T-helper 9 cell (primary cell): ENCODE data around the gene FRMPD4.

ENCODE experiments used
- DNase-seq: peaks from one replicate; pipeline ENCODE4 v3.0.0-alpha.2; 2020

The FRMPD4 gene

GRCh38 chrX:12223650-12224049, 85.4 kb downstream of the FRMPD4 start:
- DNase-seq: no peak

GRCh38 chrX:12225107-12225506, 86.8 kb downstream of the FRMPD4 start:
- DNase-seq: no peak

- DNase-seq: no peak
These were observed 89.3 kb downstream of the FRMPD4 start for GRCh38 chrX:12227412-12228041.

- no peak for DNase-seq
These were observed 90.6 kb downstream of the FRMPD4 start for GRCh38 chrX:12228862-12229261.

GRCh38 chrX:12229986-12230385, 91.7 kb downstream of the FRMPD4 start:
- no peak for DNase-seq

GRCh38 chrX:12234534-12235329, 96.5 kb downstream of the FRMPD4 start:
- no peak for DNase-seq

- DNase-seq: no peak
These were observed 97.9 kb downstream of the FRMPD4 start for GRCh38 chrX:12236156-12236555.

GRCh38 chrX:12237131-12237530, 98.9 kb downstream of the FRMPD4 start:
- DNase-seq: no peak

GRCh38 chrX:12237771-12238170, 99.5 kb downstream of the FRMPD4 start:
- DNase-seq: no peak

GRCh38 chrX:12239356-12240082, 101.2 kb downstream of the FRMPD4 start:
- DNase-seq: no peak

- no peak for DNase-seq
These were observed 102.2 kb downstream of the FRMPD4 start for GRCh38 chrX:12240491-12240890.

GRCh38 chrX:12241026-12241425, 102.8 kb downstream of the FRMPD4 start:
- DNase-seq: no peak

- no peak for DNase-seq
These were observed 107.7 kb downstream of the FRMPD4 start for GRCh38 chrX:12245650-12246645.

- no peak for DNase-seq
These were observed 111.7 kb downstream of the FRMPD4 start for GRCh38 chrX:12249997-12250396.

GRCh38 chrX:12263211-12263610, 124.9 kb downstream of the FRMPD4 start:
- no peak for DNase-seq

- no peak for DNase-seq
These were observed 131.2 kb downstream of the FRMPD4 start for GRCh38 chrX:12269484-12269883.

- DNase-seq: no peak
These were observed 139.9 kb downstream of the FRMPD4 start for GRCh38 chrX:12278151-12278550.

GRCh38 chrX:12282991-12283390, 144.7 kb downstream of the FRMPD4 start:
- DNase-seq: no peak

GRCh38 chrX:12292996-12293765, 154.9 kb downstream of the FRMPD4 start:
- no peak for DNase-seq

GRCh38 chrX:12297353-12297752, 159.1 kb downstream of the FRMPD4 start:
- DNase-seq: no peak

GRCh38 chrX:12301288-12301687, 163.0 kb downstream of the FRMPD4 start:
- no peak for DNase-seq

GRCh38 chrX:12304261-12304660, 166.0 kb downstream of the FRMPD4 start:
- DNase-seq: no peak
